HG03108 (cell line): Measurements from ENCODE around the gene XPNPEP2.

Experiments
- ATAC-seq: cut with Tn5 transposase; IDR thresholded peaks from one replicate; pipeline ENCODE4 v1.9.1; 2021; ENCODE audit warnings: moderate library complexity; ENCODE audit not compliant: unreplicated experiment

The XPNPEP2 gene

DNA sequence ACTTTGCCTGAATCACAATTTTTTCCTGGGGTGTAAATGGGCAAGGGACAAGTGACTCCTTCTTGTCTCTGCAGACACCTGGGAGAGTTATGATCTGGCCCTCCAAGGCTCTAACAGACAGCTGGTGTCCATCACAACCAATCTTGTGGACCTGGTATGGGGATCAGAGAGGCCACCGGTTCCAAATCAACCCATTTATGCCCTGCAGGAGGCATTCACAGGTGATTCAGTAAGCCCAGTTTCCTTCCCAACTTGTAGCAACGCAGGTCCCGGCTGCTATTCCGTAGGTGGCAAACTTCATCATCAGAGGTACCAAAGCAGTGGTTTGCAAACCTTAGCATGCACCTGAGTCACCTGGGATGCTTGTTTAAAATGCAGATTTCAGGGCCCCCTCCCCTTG, 8.8 kb downstream of the XPNPEP2 start:
- no peak for ATAC-seq

DNA sequence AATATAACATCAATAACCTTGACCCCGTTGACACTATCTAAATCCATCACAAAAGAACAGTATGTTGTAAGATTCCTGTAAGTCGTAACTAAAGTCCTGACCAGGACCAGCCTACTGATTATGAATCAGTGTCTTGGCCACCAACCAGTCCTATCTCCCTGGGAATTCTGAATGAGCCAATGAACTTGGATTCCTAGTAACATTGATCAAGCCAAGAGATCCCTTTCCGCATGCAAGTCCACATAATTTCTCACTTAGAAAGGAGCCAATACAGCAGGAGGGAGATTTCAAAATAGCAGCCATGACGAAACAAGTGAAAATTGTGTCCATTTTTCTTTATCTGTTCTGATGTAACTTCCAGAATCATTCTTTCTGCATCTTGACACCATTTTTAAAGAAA, 9.5 kb downstream of the XPNPEP2 start:
- no peak for ATAC-seq

DNA sequence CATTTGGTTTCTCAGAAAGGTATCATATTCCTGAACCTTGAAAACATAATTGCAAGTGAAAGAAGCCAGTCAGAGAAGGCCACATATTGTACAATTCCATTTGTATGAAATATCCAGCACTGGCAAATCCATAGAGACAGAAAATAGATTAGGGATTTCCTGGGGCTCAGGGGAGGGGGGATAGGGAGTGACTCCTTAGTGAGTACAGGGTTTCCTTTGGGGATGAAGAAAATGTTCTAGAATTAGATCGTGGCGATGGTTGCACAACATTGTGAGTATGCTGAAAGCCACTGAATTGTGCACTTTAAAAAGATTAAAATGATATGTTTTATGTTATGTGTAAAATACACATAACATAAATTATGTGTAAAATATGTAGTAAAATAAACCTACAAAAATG, 10.3 kb downstream of the XPNPEP2 start:
- no peak for ATAC-seq

DNA sequence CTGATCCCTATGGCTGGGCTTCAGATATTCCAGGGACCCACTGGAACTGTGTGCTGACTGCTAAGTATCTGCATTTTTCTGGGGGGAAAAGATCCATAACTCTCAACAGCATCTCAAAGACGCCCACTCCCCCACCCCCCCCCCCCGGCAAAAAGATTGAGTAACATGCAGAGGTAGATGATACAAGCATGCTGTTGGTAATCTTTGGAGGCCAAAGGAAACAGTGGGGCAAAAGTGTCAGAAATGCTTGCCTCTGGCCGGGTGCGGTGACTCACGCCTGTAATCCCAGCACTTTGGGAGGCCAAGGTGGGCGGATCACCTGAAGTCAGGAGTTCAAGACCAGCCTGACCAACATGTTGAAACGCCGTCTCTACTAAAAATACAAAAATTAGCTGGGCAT, 12.2 kb downstream of the XPNPEP2 start:
- ATAC-seq = no peak

DNA sequence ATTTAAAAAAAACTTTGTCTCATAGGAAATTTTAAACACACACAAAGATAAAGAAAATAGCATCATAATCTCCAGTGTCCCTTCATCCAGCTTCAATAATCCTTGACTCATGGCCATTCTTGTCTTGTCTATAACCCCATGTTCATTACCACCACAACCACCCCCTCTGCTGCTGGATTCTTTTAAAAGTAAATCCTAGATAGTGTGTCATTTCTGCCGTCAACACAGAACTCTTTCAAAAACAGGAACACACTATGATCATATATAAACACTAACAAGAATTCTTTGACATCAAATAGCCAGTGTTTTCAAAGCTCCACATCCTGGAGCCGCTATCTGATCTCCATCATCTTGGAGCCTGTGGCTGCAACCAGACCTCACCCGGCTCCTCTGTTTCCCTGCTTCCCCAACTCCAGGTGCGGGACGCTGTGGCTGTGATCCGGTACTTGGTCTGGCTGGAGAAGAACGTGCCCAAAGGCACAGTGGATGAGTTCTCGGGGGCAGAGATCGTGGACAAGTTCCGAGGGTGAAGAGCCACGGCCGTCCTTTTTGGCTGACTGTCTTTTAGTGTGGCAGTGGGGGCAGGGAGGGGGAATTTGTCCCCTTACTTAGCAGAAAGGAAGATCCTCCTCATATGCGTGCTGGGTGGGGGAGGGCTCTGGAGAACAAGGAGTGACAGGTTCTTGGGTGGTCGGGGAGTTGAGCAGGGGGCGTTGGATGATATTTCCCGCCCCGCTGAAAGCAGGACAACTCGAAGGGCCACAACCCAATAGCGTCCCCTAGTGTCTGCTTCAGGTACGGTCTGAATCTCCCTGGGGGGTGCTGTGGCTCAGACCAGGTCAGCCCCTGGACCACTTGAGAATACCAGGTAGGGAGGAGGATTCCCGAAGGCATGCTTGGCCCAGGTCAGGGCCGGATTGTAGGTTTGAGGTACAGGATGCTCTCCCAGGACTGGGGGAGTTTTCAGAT, 15.6 kb downstream of the XPNPEP2 start:
- ATAC-seq = no peak

DNA sequence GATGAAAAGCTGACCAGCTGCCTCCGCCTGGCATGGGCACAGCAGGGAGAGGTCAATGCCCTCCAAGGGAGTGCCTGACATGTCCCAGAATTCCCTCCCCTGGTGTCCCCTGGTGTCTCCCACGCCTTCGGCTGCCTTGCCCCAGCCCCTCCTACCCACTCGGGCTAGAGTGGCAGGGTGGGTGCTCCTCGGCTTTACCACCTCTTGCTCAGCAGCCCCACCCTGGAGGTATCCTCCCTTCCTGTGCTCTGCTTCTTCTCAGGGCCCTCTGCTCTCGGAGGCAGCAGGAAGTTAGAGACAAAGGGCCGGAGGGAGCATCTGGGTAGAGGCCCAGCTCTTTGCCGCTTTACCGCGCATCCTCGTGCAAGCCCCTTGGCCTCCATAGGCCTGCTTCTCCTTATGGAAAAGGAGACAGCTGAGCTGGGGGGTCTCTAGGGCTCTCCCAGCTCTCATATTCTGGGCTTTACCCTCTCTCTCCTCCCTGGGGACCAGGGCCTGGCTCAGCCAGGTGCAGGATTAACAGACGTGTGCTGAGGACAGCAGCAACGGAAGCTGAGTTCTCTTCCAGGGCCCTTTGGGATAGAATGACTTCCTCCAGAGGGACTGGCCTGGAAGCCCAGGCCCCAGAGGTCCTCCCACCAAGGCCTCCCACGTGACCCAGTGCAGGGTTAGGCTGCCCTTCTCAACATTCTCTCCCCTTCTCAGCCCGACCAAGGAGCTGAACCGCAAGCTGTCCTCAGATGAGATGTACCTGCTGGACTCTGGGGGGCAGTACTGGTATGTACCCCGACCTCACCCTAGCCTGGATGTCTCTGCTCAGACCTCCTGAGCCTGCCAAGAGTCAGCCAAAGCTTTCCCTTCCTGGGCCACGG, 17.2 kb downstream of the XPNPEP2 start:
- ATAC-seq = no peak

DNA sequence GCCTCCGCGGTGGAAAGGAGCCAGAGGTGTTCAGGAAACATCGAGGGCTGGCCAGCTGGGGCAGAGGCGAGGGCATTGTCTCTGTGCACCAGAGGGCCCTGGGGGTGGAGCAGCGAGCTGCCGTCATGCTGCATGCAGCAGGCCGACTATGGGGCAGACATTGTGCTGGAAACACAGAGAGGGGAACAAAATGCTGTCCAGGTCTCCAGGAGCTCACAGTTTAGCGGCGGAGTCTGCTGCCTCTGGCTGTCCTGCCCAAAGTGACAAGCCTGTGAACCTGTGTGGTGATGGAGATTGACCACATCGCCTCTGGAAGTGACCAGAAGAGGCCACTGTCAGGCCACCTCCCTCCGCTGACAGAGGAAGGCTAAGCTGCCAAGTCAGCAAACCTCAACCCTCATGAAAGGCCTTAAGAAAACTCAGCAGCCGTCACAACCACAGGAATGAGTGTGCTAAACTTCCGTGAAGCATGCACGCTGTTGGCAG, 20.8 kb downstream of the XPNPEP2 start:
- peak; percentile 45 for ATAC-seq

DNA sequence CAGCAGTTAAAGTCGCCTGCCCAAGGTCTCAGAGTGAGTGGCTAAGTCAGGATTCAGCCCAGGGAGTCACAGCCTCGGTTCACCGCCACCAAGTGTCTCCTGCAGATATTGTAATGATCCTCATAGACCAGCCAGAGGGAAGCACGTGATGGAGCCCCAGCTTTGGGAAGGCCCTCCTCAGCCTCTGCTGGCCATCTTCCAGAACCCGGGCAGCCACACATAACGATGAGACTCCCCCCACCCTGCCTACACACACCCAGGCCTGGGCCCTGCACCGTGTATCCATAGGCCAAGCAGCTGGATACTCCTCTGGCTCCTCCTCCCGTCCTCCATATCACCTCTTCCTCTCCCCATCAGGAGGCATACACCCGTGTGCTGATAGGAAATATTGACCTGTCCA, 21.4 kb downstream of the XPNPEP2 start:
- ATAC-seq = no peak

DNA sequence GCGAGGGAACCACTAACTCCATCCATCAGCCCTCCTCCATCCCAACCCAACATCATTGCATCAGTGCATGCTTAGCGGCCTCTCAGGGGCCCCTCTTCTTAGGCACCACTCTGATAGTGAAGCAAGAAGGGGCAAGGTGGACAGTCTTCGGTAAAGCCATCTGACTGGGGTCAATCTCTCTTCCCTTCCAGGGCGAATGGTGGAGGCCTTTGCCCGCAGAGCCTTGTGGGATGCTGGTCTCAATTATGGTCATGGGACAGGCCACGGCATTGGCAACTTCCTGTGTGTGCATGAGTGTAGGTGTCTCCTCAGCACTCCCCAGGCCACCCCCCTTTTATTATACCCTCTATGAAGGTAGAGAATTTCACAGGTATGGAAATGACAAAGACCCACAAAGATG, 22.2 kb downstream of the XPNPEP2 start:
- no peak for ATAC-seq

DNA sequence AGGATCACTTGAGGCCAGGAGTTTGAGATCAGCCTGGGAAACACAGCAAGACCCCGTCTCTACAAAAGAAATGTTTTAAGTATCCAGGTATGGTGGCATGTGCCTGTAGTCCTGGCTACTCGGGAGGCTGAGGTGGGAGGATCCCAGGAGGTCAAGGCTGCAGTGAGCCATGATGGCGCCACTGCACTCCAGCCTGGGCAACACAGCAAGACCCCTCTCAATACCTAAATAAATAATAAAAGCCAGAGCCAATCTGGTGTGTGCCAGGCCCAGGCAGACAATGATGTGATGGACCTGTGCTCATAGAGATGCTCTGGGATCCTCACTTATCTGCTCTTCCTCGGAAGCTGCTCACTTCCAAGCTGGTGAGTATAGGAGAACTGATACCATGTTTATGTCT, 22.8 kb downstream of the XPNPEP2 start:
- ATAC-seq = no peak

DNA sequence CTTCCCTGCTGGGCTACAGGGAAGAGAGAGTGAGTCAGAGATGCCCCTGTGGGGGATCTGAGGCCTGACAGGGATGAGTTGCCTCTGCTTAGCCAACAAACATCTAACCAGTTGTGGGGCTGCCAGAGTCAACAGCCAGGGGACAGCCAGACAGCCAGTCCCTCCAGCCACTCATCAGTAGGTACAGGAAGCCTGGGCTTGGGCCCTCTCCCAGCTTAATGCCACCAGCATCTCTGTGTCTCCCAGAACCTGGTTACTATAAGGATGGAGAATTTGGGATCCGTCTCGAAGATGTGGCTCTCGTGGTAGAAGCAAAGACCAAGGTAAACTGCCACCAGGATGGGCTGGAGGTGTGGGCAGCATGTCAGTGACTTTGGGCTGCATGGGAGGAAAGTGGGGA, 23.7 kb downstream of the XPNPEP2 start:
- ATAC-seq = no peak

DNA sequence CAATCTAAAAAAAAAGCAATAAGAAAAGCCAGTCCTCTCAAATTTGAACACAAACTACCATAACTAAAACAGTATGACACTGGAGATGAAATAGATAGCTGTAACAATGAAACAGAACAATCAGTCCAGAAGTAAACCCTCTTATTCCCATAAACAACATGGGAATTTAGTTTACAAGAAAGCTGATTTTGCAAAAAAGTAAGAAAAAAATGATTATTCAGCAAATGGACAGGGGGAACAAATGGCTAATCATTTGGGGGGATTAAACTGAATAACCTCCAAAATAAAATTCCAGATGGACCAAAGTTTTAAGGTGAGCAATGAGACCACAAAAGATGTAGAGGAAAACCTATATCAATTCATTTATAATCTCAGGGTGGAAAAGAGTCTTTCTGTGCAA, 24.9 kb downstream of the XPNPEP2 start:
- ATAC-seq = no peak

DNA sequence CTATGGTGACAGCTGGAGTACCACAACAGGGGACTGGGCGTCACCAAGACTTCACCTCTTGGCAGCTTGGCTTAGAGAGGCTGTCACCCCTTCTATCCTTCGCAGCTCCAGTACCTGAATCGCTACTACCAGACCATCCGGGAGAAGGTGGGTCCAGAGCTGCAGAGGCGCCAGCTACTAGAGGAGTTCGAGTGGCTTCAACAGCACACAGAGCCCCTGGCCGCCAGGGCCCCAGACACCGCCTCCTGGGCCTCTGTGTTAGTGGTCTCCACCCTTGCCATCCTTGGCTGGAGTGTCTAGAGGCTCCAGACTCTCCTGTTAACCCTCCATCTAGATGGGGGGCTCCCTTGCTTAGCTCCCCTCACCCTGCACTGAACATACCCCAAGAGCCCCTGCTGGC, 29.4 kb downstream of the XPNPEP2 start:
- no peak for ATAC-seq

DNA sequence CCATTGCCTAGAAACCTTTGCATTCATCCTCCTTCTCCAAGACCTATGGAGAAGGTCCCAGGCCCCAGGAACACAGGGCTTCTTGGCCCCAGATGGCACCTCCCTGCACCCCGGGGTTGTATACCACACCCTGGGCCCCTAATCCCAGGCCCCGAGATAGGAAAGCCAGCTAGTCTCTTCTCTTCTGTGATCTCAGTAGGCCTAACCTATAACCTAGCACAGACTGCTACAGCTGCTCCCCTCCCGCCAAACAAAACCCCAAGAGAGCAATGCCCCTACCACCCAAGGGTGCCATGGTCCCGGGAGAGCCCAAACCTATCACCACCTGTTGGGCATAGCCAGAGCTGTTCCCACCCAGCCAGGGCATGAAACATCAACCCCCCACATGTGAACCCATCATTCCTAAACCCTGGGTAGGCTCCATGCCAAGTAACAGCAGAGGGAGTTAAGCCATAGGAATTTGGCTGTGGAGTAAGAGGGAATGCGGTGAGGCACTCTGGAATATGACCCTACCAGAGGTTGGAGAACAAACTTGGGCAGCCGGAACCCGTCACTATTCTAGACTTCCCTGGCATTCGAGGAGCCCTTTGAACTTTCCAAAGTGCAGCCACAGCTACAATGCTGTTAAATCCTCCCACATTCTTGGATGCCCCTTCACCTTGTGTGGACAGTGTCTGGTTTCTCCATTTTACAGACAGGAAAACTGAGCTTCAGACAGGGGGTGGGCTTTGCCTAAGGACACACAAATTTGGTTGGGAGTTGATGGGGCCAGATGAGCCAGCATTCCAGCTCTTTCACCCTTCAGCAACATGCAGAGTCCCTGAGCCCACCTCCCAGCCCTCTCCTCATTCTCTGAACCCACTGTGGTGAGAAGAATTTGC, 30.0 kb downstream of the XPNPEP2 start:
- ATAC-seq = no peak

DNA sequence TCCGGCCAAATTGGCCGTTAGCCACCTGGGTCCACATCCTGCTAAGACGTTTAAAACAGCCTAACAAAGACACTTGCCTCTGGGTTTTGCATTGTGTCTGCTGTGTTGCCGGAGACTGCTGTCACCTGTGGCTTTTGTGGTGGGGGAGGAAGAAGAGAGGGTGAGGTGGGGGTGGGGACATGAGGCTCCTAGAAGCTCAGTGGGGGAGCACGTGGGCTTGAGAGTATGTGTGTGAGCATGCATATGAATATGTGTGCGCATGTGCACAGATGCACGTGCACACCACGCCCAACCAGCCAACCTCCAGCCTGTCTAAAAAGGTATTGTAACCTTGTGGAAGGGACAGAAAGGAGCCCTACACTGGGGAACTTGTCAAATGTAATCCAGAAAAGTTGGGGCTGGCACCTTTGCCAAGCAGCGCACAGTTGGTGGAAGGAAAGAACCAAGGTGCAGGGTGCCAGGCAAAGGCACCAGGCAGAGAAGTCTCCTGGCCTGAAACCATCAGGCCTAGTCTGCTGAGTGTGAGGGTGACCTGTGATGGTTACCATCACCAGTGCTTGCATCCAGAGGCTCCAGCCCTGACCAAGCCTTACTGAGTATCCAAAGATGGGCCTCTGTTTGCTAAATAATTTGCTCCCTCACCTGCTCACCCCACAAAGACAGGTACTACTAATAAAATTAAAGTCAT, 30.8 kb downstream of the XPNPEP2 start:
- no peak for ATAC-seq

DNA sequence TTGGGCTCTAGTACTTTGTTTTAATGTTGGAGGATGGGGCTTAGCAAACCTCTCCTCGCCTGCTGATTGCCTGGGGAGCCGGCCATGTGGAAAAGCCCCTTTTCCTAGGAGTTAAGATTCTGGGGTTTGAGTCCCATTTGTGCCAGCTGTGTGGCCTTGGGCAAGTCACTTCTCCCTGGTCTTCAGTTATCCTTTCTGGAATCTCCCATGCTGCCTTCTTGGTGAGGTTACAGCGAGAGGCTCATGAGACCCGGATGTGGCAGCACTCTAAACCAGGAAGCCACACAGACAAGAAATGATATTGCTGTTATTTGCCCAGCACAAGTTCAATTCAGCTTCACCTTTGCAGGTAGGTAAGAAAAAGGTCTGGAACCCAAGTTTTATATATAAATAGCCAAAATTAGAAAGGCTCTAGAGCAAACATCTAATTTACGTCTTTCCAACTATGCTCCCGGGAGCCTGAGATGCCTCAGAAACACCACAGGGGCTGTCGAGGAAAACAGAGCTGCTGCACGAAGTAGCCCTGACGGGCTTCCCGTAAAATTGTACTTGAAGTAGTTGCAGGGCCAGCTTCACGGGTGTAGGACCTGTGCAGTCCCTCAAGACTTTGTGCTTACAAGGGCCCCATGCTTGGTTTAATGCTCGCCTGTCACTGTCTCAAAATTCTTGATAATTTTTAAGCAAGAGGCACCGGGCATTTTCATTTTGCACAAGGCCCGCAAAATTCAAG, 32.7 kb downstream of the XPNPEP2 start:
- ATAC-seq = no peak

DNA sequence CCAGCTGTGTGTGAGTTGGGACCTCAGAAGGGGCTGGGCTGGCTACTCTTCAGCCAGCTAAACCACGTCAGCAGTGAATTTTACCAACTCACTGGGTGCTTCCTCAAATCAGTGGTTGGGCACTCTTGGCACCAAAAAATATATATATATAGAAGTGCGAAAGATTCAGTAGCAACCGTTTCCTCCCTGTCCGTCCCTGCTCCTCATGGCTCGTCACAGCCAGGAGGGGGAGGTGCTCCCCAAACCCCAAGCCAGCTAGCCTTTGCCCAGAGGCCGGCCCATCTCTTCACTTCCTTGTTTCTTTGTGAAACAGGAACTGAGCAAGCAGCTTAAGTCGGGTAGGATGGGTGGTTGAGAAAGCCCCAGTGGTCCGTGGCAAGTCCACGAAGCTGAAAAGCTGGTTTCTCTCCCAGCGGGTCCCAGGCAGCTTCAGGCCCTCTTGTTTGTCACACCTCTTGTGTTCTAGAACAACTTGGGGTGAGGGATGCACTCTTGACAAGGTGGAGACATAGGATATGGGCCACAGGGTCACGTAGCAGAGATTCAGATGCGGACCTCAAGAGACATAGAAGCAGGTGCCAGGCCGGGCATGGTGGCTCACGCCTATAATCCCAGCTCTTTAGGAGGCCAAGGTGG, 34.1 kb downstream of the XPNPEP2 start:
- ATAC-seq = peak; percentile 62

DNA sequence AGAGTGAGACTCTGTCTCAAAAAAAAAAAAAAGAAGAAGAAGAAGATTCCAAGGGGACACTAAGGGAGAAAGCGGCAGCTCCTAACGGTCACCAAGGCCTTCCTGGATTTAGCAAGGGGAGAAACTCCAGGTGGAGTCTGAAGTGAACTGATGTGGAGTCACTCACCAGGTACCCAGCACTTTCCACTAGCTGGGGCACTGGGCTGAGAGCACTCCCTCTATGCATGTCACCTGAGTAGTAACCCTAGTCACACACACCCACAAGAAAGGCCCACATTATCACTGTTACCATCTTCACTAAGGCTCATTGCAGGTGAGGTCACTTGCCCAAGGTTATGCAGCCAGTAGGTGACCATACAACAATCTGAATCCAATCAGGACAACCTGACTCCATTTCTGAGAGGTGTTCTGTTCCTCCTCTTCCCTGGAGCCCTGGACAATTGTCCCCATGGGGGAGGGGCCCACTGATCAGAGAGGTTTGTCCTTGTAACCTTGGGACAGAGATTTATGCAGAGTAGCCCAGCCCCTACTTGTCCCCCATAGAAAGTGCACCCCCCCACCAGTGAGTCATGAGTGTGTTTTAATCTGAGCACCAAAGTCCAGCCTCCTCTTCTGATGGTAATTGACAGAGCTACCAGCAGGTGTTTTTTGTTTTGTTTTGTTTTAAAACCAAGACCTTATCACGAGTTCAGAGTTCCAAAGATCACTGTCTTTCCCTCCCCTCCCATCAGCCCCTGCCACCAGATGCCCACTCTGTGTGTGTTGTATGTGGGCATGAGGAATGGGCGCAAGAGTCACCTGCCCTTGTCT, 35.1 kb downstream of the XPNPEP2 start:
- ATAC-seq = no peak
